Right lobe of liver (tissue), 6 donors: ENCODE results near the gene MSMB. TPM values are rescaled to one million over a fixed set of nuclear protein-coding genes. Genes with fewer than 3 reads are reported as not detected.
"Not testable (repeated sequence)": the region's sequence is repeated elsewhere in the genome, so short reads cannot be mapped to it uniquely, and the experiment has no call there.

Experiments
- ATAC-seq, 4 donors: fragments of 200-7000 bp; cut with Tn5 transposase; one replicate each; pipeline ENCODE4 v1.9.1; 2020; ENCODE audit warnings: mild to moderate bottlenecking in 4 of 4, moderate library complexity in 4 of 4
- DNase-seq, 3 donors: peaks; one replicate each; pipeline ENCODE4 v3.0.0-alpha.2; 2020
- H3K27ac ChIP-seq, 3 donors: fragments of 200-600 bp; one replicate each; pipeline ENCODE4 v1.8.0; 2022
- H3K27me3 ChIP-seq, 2 donors: fragments of 200-600 bp; one replicate each; pipeline ENCODE4 v1.8.0; 2022
- H3K36me3 ChIP-seq, 4 donors: fragments of 200-600 bp; sonication (generic) in 1 of 4; one replicate each; pipeline versions ENCODE4 v1.5.1 to v1.8.0; 2017 to 2022; ENCODE audit warnings: control low read depth in 1 of 4
- H3K4me1 ChIP-seq, 4 donors: fragments of 200-600 bp; sonication (generic) in 1 of 4; one replicate each; pipeline versions ENCODE4 v1.5.1 to v1.8.0; 2017 to 2022; ENCODE audit warnings: control low read depth in 1 of 4
- H3K4me3 ChIP-seq, 3 donors: fragments of 200-600 bp; one replicate each; pipeline ENCODE4 v1.8.0; 2022
- H3K9me3 ChIP-seq, 4 donors: fragments of 200-600 bp; sonication (generic) in 1 of 4; one replicate each; pipeline versions ENCODE4 v1.5.1 to v1.8.0; 2017 to 2022; ENCODE audit warnings: control low read depth in 1 of 4
- CTCF ChIP-seq, 4 donors: fragments of 200-600 bp in 3 of 4; fragments of 450-650 bp in 1 of 4; IDR thresholded peaks; one replicate each; pipeline versions ENCODE4 v1.5.1 to v1.8.0; 2016 to 2022; ENCODE audit warnings: antibody characterized with exemption in 4 of 4, mild to moderate bottlenecking in 2 of 4
- POLR2A ChIP-seq: fragments of 450-650 bp; IDR thresholded peaks from one replicate; pipeline ENCODE4 v1.6.1; 2017; ENCODE audit warnings: antibody characterized with exemption, mild to moderate bottlenecking
- WGBS: methylation state at CpG from one replicate; pipeline ENCODE4 v1.1.6; 2018; ENCODE audit warnings: low coverage, low lambda C conversion rate; ENCODE audit not compliant: insufficient coverage; ENCODE audit errors: missing lambda C conversion rate; 5-methylcytosine and 5-hydroxymethylcytosine counted together
- intact Hi-C, 2 donors: fragments of 100-400 bp; cut with DNase I; formaldehyde crosslinking; loops; one replicate each; pipeline versions ENCODE4 v1.11.2 to v1.14.1; 2022
- total RNA-seq, 6 experiments: library from RNA; depleted of rRNA in 2 of 6; stranded (reverse); fragments of >200 nt in 2 of 6; fragmentation: NEBNext Ultra II Directional in 3 of 6; extraction: Animal tissue kit (Norgen Biotek cat#: 25700) in 3 of 6; gene quantifications; one replicate each; pipeline versions ENCODE4 v1.1.0 to v1.2.4, GENCODE V29; 2016 to 2023
- donor health status: DM: no; HTN: yes; CAD: no.
- donor health status: DM: no; HTN: no; CAD: no.
- donor health status: DM: no; HTN: no; CAD: no.
- donor health status: DM: no; HTN: yes; CAD: no.
- donor health status: DM: no; HTN: yes; CAD: no.

Gene MSMB
- total RNA-seq, 6 experiments from 2014 or later, result 0.84 TPM; not detected in 5

GRCh38 chr10:46005383-46005782 is 40.7 kb downstream of the MSMB start:
- TF ChIP-seq CTCF (IDR thresholded peaks at IDR 0.05) (no peak), POLR2A (no peak)
- Histone ChIP-seq H3K27me3 (no peaks in the 10 kb centered on the region), H3K36me3 (peaks cover 5 to 74% (median 39%) of the 10 kb centered on the region in 4 donors), H3K4me3 (no peak overlapping the region), H3K4me1 (peaks cover 0 to 15% (median 6%) of the 10 kb centered on the region in 4 donors), H3K27ac (no peak overlapping the region), H3K9me3 (no peaks in the 10 kb centered on the region)
- intact Hi-C loops, result no loop called here
- WGBS, result 74% methylated on average over 4 of the region's 4 CpGs
- no peak for DNase-seq
- no peak for ATAC-seq

GRCh38 chr10:46004963-46005362 is 41.1 kb downstream of the MSMB start:
- DNase-seq, result no peak
- peaks cover 5 to 70% (median 37%) of the 10 kb centered on the region in 4 donors for H3K36me3 ChIP-seq
- WGBS, result 95% methylated on average over 2 of the region's 2 CpGs
- no peak for TF ChIP-seq CTCF (IDR thresholded peaks at IDR 0.05)
- no peak for TF ChIP-seq POLR2A
- no peaks in the 10 kb centered on the region for H3K9me3 ChIP-seq
- no peak overlapping the region for H3K27ac ChIP-seq
- peaks cover 0 to 15% (median 6%) of the 10 kb centered on the region in 4 donors for H3K4me1 ChIP-seq
- intact Hi-C loops, result no loop called here
- ATAC-seq, result no peak
- H3K27me3 ChIP-seq, result no peaks in the 10 kb centered on the region
- H3K4me3 ChIP-seq, result no peak overlapping the region

- peaks cover 5 to 52% (median 25%) of the 10 kb centered on the region in 4 donors for H3K36me3 ChIP-seq
- DNase-seq (no peak), ATAC-seq (peak in 2 of 4 donors; percentile 7 to 57)
- H3K4me3 ChIP-seq, result no peak overlapping the region
- peak overlapping the region in 2 of 3 donors; percentile 13 to 53 for H3K27ac ChIP-seq
- no peak for TF ChIP-seq CTCF (IDR thresholded peaks at IDR 0.05)
- TF ChIP-seq POLR2A, result no peak
- peaks cover 0 to 25% (median 10%) of the 10 kb centered on the region in 4 donors for H3K4me1 ChIP-seq
- intact Hi-C loops, result no loop called here
- H3K9me3 ChIP-seq, result no peaks in the 10 kb centered on the region
- no peaks in the 10 kb centered on the region for H3K27me3 ChIP-seq
- 71% methylated on average over 8 of the region's 9 CpGs for WGBS
Observed at GRCh38 chr10:46002916-46003693, 43.0 kb downstream of the MSMB start.

GRCh38 chr10:46002189-46002687 is 43.8 kb downstream of the MSMB start:
- H3K27me3 ChIP-seq, H3K9me3 ChIP-seq, intact Hi-C loops, DNase-seq, H3K4me3 ChIP-seq: not testable (repeated sequence)
- H3K4me1 ChIP-seq, result peaks cover 0 to 31% (median 12%) of the 10 kb centered on the region in 4 donors
- H3K36me3 ChIP-seq, result peaks cover 5 to 44% (median 22%) of the 10 kb centered on the region in 4 donors
- WGBS, result 56% methylated on average over 7 of the region's 7 CpGs
- ATAC-seq, result peak; percentile 44 to 73 (median 59)
- H3K27ac ChIP-seq, result peak overlapping the region in 2 of 3 donors; percentile 13 to 53

- WGBS, result 60% methylated on average over 5 of the region's 5 CpGs
- H3K27ac ChIP-seq, result peak overlapping the region in 1 of 3 donors; percentile 53
- H3K27me3 ChIP-seq, result no peaks in the 10 kb centered on the region
- peaks cover 0 to 31% (median 12%) of the 10 kb centered on the region in 4 donors for H3K4me1 ChIP-seq
- DNase-seq (no peak), ATAC-seq (no peak)
- no peaks in the 10 kb centered on the region for H3K9me3 ChIP-seq
- TF ChIP-seq CTCF (IDR thresholded peaks at IDR 0.05) (no peak), POLR2A (no peak)
- no peak overlapping the region for H3K4me3 ChIP-seq
- intact Hi-C loops, result no loop called here
- peaks cover 5 to 34% (median 15%) of the 10 kb centered on the region in 4 donors for H3K36me3 ChIP-seq
Observed at GRCh38 chr10:46001187-46001756, 44.8 kb downstream of the MSMB start.
